Stimulated activated CD8-positive, alpha-beta memory T cell treated with anti-CD3 and anti-CD28 coated beads, Interleukin-7, amount 100 ng/mL, for 1 hour (primary cell): ENCODE data around the gene ZNF107.
"Not testable (repeated sequence)": the region's sequence is repeated elsewhere in the genome, so short reads cannot be mapped to it uniquely, and the experiment has no call there.

Experiments used
- DNase-seq, 2 donors: peaks; one replicate each; pipeline ENCODE4 v3.0.0-alpha.2; 2020; ENCODE audit warnings: low read depth in 2 of 2

Gene ZNF107

DNA sequence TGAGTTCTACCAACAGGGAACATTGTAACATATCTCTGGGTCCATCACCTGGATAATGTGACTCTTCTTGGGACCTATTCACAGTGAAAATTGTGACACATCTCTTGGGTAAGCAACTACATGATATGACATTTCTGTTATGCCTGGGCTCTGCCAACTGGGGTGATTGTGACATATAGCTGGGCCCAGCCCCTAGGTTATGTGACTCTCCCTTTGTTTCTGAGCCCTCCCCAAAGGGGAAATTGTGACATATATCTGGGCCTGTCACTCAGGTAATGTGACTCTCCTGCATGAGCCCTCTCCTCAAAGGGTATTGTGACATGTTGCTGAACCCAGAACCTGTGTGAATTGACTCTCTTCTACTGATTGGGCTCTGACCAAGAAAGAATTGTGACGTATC, 22.4 kb upstream of the ZNF107 start:
- DNase-seq = no peak

- DNase-seq = no peak
These were observed 14.7 kb upstream of the ZNF107 start for GRCh38 chr7:64651203-64651602.

GRCh38 chr7:64651632-64652165, 14.2 kb upstream of the ZNF107 start:
- no peak for DNase-seq

DNA sequence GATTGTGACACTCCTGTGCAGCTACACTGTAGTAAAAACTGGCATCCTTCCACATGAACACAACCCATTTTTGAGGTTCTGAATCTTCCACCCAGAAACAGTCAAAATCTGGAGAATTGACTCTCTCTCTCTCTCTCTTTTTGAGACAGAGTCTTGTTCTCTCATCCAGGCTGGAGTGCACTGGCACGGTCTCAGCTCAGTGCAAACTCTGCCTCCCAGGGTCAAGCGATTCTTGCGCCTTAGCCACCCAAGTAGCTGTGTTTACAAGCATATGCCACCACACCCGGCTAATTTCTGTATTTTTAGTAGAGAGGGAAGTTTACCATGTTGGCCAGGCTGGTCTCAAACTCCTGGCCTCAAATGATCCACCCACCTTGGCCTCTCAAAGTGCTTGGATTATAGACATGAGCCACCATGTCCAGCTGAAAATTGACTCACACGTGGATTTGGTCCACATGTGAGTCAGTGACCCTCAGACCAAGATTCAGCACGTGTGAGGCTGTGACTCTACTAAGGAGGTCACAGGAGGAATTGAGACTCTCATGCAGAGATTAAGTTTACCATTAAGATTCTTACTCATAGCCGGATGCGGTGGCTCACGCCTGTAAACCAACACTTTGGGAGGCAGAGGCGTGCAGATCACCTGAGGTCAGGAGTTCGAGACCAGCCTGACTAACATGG, 12.1 kb upstream of the ZNF107 start:
- DNase-seq = no peak

- no peak for DNase-seq
These were observed 11.0 kb upstream of the ZNF107 start for GRCh38 chr7:64654796-64655548.

GRCh38 chr7:64655811-64656210, 10.1 kb upstream of the ZNF107 start:
- no peak for DNase-seq

DNA sequence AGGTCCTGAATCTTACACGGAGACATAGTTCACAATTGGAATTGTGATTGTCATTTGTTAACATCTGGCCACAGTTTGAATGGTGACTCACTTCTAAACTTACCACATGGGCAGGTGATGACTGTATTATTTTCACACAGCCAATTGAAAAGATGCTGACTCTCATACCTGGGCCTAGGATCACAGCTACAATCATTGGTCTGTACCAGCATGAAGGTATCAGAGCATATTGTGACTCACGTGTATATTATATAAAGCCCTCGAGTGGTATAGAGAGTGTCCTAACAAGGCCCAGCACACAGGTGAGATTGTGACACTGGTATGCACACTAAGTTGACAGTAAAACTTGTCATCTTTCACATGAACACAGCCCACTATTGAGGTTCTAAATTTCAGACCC, 9.4 kb upstream of the ZNF107 start:
- no peak for DNase-seq

DNA sequence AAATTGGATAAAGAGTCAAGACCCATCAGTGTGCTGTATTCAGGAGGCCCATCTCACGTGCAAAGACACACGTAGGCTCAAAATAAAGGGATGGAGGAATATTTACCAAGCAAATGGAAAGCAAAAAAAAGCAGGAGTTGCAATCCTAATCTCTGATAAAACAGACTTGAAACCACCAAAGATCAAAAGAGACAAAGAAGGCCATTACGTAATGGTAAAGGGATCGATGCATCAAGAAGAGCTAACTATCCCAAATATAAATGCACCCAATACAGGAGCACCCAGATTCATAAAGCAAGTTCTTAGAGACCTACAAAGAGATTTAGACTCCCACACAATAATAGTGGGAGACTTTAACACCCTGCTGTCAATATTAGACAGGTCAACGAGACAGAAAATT, 3.8 kb upstream of the ZNF107 start:
- not testable (repeated sequence) for DNase-seq

DNA sequence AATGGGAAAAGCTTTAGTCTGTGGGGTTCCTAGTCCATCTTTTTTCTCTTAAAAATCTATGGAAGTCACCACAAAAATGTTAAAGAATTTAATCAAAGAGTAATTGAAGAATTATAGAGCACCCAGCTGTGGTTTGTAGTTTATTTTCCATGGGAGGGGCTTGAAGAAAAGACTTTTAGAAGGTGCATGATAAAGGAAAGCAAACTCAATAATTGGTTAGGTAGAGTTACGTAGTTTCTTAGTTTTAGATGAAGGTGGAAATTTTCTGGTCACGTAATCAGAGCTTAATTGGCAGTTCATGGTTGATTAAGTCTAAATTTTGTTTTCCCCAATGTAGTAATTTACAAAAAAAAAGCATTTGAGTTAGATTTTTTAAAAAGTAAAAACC, 724 bp downstream of the ZNF107 start:
- no peak for DNase-seq

DNA sequence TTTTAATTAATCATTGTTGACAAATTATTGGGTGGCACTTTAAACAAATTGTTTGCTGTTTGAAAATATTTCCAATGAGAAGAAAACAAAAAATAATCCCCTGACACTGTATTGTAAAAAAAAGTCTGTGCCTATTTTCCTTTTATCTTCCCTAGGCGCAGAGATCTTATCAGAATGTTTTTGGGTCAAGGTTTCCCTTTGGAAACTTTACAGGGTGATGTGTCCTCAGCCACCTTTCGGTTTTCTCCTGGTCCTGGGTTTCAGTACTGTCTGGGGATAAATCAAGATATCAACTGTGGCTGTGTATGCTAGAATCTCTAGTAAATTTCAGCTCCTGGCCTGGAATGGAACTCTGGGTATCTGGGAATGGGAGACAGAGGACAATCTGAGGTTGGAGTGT, 1.4 kb downstream of the ZNF107 start:
- no peak for DNase-seq

- no peak for DNase-seq
These were observed 6.5 kb downstream of the ZNF107 start for GRCh38 chr7:64672414-64672813.

GRCh38 chr7:64685091-64685490, 19.2 kb downstream of the ZNF107 start:
- no peak for DNase-seq

DNA sequence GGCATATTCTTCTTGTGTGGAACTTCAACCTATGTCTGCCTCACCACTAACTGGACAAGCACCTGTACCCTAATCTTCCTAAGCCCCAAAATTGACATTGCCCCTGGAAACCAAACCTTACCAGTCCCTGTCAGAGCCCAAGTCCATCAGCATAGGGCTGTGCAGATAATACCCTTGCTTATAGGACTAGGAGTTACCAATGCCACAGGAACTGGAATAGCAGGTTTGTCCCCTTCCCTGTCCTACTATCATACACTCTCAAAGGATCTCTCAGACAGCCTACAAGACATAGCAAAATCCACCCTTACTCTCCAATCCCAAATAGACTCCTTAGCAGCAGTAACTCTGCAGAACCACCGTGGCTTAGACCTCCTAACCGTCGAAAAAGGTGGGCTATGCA, 19.8 kb downstream of the ZNF107 start:
- DNase-seq = no peak

- no peak for DNase-seq
These were observed 20.7 kb downstream of the ZNF107 start for GRCh38 chr7:64686493-64687184.

- DNase-seq = no peak
These were observed 21.3 kb downstream of the ZNF107 start for GRCh38 chr7:64687249-64687648.

GRCh38 chr7:64688988-64689387, 23.1 kb downstream of the ZNF107 start:
- DNase-seq = no peak

GRCh38 chr7:64691831-64692230, 25.9 kb downstream of the ZNF107 start:
- DNase-seq = no peak

GRCh38 chr7:64697863-64698262, 31.9 kb downstream of the ZNF107 start:
- DNase-seq = not testable (repeated sequence)

GRCh38 chr7:64706625-64707292, 40.8 kb downstream of the ZNF107 start:
- DNase-seq = no peak

DNA sequence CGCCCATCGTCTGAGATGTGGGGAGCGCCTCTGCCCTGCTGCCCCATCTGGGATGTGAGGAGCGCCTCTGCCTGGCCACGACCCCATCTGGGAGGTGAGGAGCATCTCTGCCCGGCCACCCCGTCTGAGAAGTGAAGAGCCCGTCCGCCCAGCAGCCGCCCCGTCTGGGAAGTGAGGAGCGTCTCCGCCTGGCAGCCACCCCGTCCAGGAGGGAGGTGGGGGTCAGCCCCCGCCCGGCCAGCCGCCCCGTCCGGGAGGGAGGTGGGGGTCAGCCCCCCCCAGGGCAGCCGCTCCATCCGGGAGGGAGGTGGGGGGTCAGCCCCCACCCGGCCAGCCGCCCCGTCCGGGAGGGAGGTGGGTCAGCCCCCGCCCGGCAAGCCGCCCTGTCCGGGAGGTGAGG, 52.0 kb downstream of the ZNF107 start:
- not testable (repeated sequence) for DNase-seq

DNA sequence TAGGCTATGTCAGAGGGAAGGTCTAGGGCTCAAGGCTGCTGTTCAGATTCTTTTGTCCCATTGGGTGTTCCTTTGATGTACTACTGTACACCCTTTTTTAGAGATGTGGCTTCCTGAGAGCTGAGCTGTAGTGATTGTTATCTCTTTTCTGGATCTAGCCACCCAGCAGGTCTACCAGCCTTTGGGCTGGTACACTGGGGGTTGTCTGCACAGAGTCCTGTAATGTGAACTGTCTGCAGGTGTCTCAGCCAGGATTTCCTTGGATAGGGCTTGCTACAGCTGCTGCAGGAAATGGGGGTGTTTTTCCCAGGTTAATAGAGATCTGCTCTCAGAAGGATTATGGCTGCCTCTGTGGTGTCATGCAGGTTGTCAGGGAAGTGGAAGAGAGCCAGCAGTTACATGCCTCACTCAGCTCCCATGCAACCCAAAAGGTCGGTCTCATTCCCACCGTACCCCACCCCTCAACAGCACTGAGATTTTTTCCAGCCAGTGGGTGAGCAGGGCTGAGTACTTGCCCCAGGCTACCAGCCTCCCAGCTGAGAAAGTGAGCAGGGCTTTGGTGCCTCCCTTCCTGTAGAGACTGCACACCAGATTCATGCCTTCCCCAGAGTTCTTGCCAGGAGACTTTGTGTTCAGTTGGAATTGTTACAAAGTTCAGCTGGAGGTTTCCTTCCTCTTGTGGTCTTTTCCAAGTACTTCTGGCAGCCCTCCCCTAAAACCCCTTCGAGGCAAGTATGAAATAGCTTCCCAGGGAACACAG, 63.3 kb downstream of the ZNF107 start:
- no peak for DNase-seq
